Endothelial cell of umbilical vein (primary cell): ENCODE results near the gene DNAJC11. TPM values are rescaled to one million over a fixed set of nuclear protein-coding genes. Genes with fewer than 3 reads are reported as not detected.

Experiments
- BruUV-seq: library from RNA; stranded (reverse); fragments of 400-500 nt; replicated peaks from 2 replicates; lab custom pipeline; 2021; lab: Mats Ljungman, UMichigan
- CTCF ChIA-PET: fragments of 300-600, 350-600 bp; sonication (Branson Sonifier 250); formaldehyde crosslinking; loops from one replicate; lab custom pipeline; 2021; ENCODE audit warnings: antibody characterized with exemption, inconsistent platforms; lab: Charles Lee
- POLR2A ChIA-PET: fragments of 300-600, 350-600 bp; sonication (Branson Sonifier 250); formaldehyde crosslinking; loops from one replicate; lab custom pipeline; 2021; ENCODE audit warnings: antibody characterized with exemption, inconsistent platforms; lab: Charles Lee
- DNase-seq: peaks from one replicate; pipeline ENCODE4 v3.0.0-alpha.2; 2011; ENCODE audit warnings: low read depth, low spot score
- FAIRE-seq: peaks from 2 replicates; lab custom pipeline; 2011; peaks lifted over from hg19 to GRCh38; lab: Jason Lieb, UNC
- H2AFZ ChIP-seq: 2 replicates; pipeline ENCODE4 v1.6.0; 2012; ENCODE audit warnings: low read depth, low read length, control low read depth, inconsistent platforms
- H3K27ac ChIP-seq: 2 replicates; pipeline ENCODE4 v1.5.1; 2011; ENCODE audit warnings: low read depth, mild to moderate bottlenecking, control low read depth, low read length, moderate library complexity; ENCODE audit not compliant: insufficient read depth
- H3K27me3 ChIP-seq, 2 experiments: 2 replicates each; pipeline versions ENCODE4 v1.6.0 to v1.6.1; 2011; ENCODE audit warnings: low read length in 2 of 2, mixed read lengths in 1 of 2; ENCODE audit not compliant: control insufficient read depth in 2 of 2, insufficient read depth in 2 of 2
- H3K36me3 ChIP-seq, 2 experiments: 2 replicates in 1 of 2; 3 replicates in 1 of 2; pipeline ENCODE4 v1.5.1; 2011; ENCODE audit warnings: low read length in 2 of 2, mild to moderate bottlenecking in 1 of 2, moderate library complexity in 1 of 2; ENCODE audit not compliant: control insufficient read depth in 2 of 2, insufficient read depth in 2 of 2; ENCODE audit errors: extremely low read depth in 1 of 2
- H3K4me1 ChIP-seq: 3 replicates; pipeline ENCODE4 v1.5.1; 2011; ENCODE audit warnings: mild to moderate bottlenecking, low read length; ENCODE audit not compliant: control insufficient read depth, insufficient read depth; ENCODE audit errors: extremely low read depth
- H3K4me2 ChIP-seq: 2 replicates; pipeline ENCODE4 v1.6.1; 2011; ENCODE audit warnings: low read length, control low read depth, mixed read lengths; ENCODE audit not compliant: insufficient read depth
- H3K4me3 ChIP-seq, 3 experiments: fragments of 200-600 bp in 1 of 3; sonication (generic), shearing (Covaris generic) in 1 of 3; replicated peaks in 1 of 3; 2 replicates each; pipeline ENCODE4 v1.5.1; 2011 to 2016; ENCODE audit warnings: control low read depth in 3 of 3, low read length in 3 of 3, mild to moderate bottlenecking in 2 of 3, inconsistent platforms in 1 of 3, low read depth in 1 of 3, moderate library complexity in 1 of 3; ENCODE audit not compliant: insufficient read depth in 1 of 3
- H3K79me2 ChIP-seq: 2 replicates; pipeline ENCODE4 v1.6.0; 2012; ENCODE audit warnings: low read length, inconsistent platforms; ENCODE audit not compliant: control insufficient read depth, insufficient read depth
- H3K9ac ChIP-seq: replicated peaks from 2 replicates; pipeline ENCODE3; 2011; ENCODE audit warnings: low read length, control low read depth; ENCODE audit not compliant: insufficient read depth; ENCODE audit errors: extremely low read depth
- H3K9me1 ChIP-seq: replicated peaks from 3 replicates; pipeline ENCODE4 v1.6.0; 2011; ENCODE audit warnings: mild to moderate bottlenecking, low read length; ENCODE audit not compliant: control insufficient read depth, insufficient read depth; ENCODE audit errors: extremely low read depth
- H3K9me3 ChIP-seq: replicated peaks from 2 replicates; pipeline ENCODE4 v1.5.1; 2012; ENCODE audit warnings: low read length, inconsistent platforms; ENCODE audit not compliant: control insufficient read depth, insufficient read depth
- H4K20me1 ChIP-seq: replicated peaks from 2 replicates; pipeline ENCODE3; 2011; ENCODE audit warnings: mild to moderate bottlenecking, low read length; ENCODE audit not compliant: control insufficient read depth, insufficient read depth; ENCODE audit errors: extremely low read depth
- CTCF ChIP-seq, 2 donors: IDR thresholded peaks; 1 replicate in 1 of 2; 2 replicates in 1 of 2; pipeline ENCODE4 v1.5.1; 2011; ENCODE audit warnings: low read length in 2 of 2, mild to moderate bottlenecking in 2 of 2, moderate library complexity in 2 of 2, control low read depth in 1 of 2, inconsistent platforms in 1 of 2, low read depth in 1 of 2; ENCODE audit not compliant: insufficient read depth in 1 of 2; ENCODE audit errors: extremely low read depth in 1 of 2
- EZH2 ChIP-seq: IDR thresholded peaks from 2 replicates; pipeline ENCODE4 v1.6.1; 2012; ENCODE audit warnings: borderline replicate concordance, low read depth, mild to moderate bottlenecking, moderate library complexity, low read length, inconsistent platforms; ENCODE audit not compliant: severe bottlenecking
- FOS ChIP-seq: IDR thresholded peaks from 2 replicates; pipeline ENCODE4 v1.6.1; 2011; ENCODE audit warnings: mild to moderate bottlenecking, low read length, moderate library complexity, borderline replicate concordance; ENCODE audit not compliant: insufficient read depth
- GATA2 ChIP-seq: IDR thresholded peaks from 2 replicates; pipeline ENCODE4 v1.7.0; 2011; ENCODE audit warnings: low read depth, mild to moderate bottlenecking, moderate library complexity, mixed read lengths, low read length; ENCODE audit not compliant: insufficient read length, insufficient read depth
- JUN ChIP-seq: IDR thresholded peaks from 2 replicates; pipeline ENCODE4 v1.6.1; 2011; ENCODE audit warnings: borderline replicate concordance, low read depth; ENCODE audit not compliant: insufficient read length, insufficient read depth
- MYC ChIP-seq: IDR thresholded peaks from one replicate; pipeline ENCODE4 v1.6.1; 2011; ENCODE audit warnings: mild to moderate bottlenecking, low read depth, low read length
- POLR2A ChIP-seq: IDR thresholded peaks from 2 replicates; pipeline ENCODE4 v1.6.1; 2012; ENCODE audit warnings: low read depth, mild to moderate bottlenecking, control low read depth, low read length
- POLR2AphosphoS5 ChIP-seq: IDR thresholded peaks from 2 replicates; pipeline ENCODE4 v1.6.1; 2012; ENCODE audit warnings: low read depth, mild to moderate bottlenecking, control low read depth, low read length, moderate library complexity; ENCODE audit not compliant: insufficient read depth
- dilution Hi-C: fragments of 300-500 bp; cut with MboI; formaldehyde crosslinking; loops from one replicate; pipeline ENCODE4 v1.15.0; 2019; ENCODE audit warnings: low sequenced_read_pairs; ENCODE audit not compliant: extremely low pct_ligation_motif_present
- intact Hi-C: fragments of 100-400 bp; cut with micrococcal nuclease; formaldehyde crosslinking; loops from one replicate; pipeline ENCODE4 v1.10.0; 2022
- polyA plus RNA-seq, 4 experiments: library from polyadenylated mRNA; depleted of rRNA in 3 of 4; stranded (reverse) in 3 of 4; unstranded in 1 of 4; fragments of >200 nt; gene quantifications; 2 replicates each; pipeline versions ENCODE4 v1.2.1 to v1.2.3, GENCODE V29; 2011 to 2012; ENCODE audit warnings: missing spikeins in 1 of 4
- total RNA-seq: library from RNA; stranded (reverse); gene quantifications from 2 replicates; pipeline ENCODE4 v1.2.3, GENCODE V29; 2021
- TF ChIP-seq, protein P1 (sequence below): IDR thresholded peaks from 2 replicates; pipeline ENCODE4 v1.6.1; 2011; ENCODE audit not compliant: insufficient read depth, insufficient read length

Gene DNAJC11
- total and polyA plus RNA-seq, 2 donors (not counting 3 experiments of a cell fraction or from before 2014, with no cell fraction given) = 31.1 to 64.3 TPM

DNA sequence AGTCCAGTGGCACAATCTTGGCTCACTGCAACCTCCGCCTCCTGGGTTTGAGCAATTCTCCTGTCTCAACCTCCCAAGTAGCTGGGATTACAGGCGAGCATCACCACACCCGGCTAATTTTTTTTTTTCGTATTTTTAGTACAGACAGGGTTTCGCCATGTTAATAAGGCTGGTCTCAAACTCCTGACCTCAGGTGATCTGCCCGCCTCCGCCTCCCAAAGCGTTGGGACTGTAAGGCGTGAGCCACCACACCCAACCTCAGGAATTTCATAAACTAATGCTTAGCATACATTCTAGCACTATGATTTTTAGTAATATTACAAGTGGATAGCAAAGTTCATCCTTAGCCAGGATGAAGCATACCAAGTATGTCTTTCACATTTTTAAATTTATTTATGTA is 8.7 kb downstream of the DNAJC11 start:
- intact Hi-C loops = no loop called here
- no peaks in the 10 kb centered on the region for H3K36me3 ChIP-seq
- H3K79me2 ChIP-seq = peaks cover 38% of the 10 kb centered on the region
- H3K9ac ChIP-seq = no peak overlapping the region
- DNase-seq (no peak), FAIRE-seq (no peak)
- no peaks in the 10 kb centered on the region for H3K9me3 ChIP-seq
- peaks cover 11% of the 10 kb centered on the region for H3K4me1 ChIP-seq
- H3K4me2 ChIP-seq = no peak overlapping the region
- peaks cover 3% of the 10 kb centered on the region for H4K20me1 ChIP-seq
- TF ChIP-seq POLR2AphosphoS5 (no peak), MYC (no peak)
- H3K4me3 ChIP-seq = no peak overlapping the region
- ChIA-PET POLR2A (interaction anchor here (0.7 kb wide), 1 partner anchor 130 kb away, joined by 5 read pairs; no protein-coding TSS in a partner anchor), CTCF (no interaction called here)
- no peaks in the 10 kb centered on the region for H3K9me1 ChIP-seq
- H3K27me3 ChIP-seq = no peaks in the 10 kb centered on the region
- no peak overlapping the region for H2AFZ ChIP-seq
- H3K27ac ChIP-seq = no peak overlapping the region
- no TSS peak for BruUV-seq
- dilution Hi-C loops = no loop called here

DNA sequence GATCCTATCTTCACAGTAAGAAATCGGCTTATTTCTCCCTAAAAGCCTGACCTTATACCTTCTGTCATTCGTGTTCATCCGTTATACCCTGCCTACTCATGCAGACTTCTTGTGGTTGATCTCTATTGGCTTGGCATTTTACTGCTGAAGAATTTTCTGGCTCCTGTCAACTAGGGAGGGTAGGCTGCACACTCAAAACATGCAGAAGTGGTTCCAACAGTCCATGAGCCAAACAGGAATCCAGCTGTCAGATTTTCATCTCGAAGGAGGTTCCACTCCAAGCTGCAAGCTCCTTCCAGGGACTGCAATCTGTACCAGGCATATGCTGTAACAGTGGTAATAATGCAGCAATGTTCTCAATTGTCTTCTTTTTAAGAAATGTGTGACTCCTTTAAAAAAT is 10.1 kb downstream of the DNAJC11 start:
- intact Hi-C loops = no loop called here
- H3K36me3 ChIP-seq = no peaks in the 10 kb centered on the region
- ChIA-PET CTCF (interaction anchor here (1.3 kb wide), 1 partner anchor 10 kb away, joined by 5 read pairs; the partner anchor contains the start of gene DNAJC11), POLR2A (no interaction called here)
- no peak overlapping the region for H3K9ac ChIP-seq
- TF ChIP-seq JUN (no peak), FOS (no peak), CTCF (IDR thresholded peaks at IDR 0.05; ENCODE audit: extremely low read depth in 1 of 2, insufficient read depth in 1 of 2, low read depth in 1 of 2, low read length in 2 of 2) (no peak), POLR2A (no peak), MYC (no peak), POLR2AphosphoS5 (no peak), EZH2 (no peak), GATA2 (no peak)
- TF ChIP-seq, protein P1, sequence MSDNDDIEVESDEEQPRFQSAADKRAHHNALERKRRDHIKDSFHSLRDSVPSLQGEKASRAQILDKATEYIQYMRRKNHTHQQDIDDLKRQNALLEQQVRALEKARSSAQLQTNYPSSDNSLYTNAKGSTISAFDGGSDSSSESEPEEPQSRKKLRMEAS = no peak
- FAIRE-seq (no peak), DNase-seq (no peak)
- H4K20me1 ChIP-seq = peaks cover 5% of the 10 kb centered on the region
- peaks cover 11% of the 10 kb centered on the region for H3K4me1 ChIP-seq
- H3K27ac ChIP-seq = no peak overlapping the region
- dilution Hi-C loops = no loop called here
- peaks cover 39% of the 10 kb centered on the region for H3K79me2 ChIP-seq
- H3K4me3 ChIP-seq = no peak overlapping the region
- no peaks in the 10 kb centered on the region for H3K9me1 ChIP-seq
- H3K4me2 ChIP-seq = no peak overlapping the region
- no peaks in the 10 kb centered on the region for H3K27me3 ChIP-seq
- BruUV-seq = no TSS peak
- H3K9me3 ChIP-seq = no peaks in the 10 kb centered on the region
- H2AFZ ChIP-seq = no peak overlapping the region
